ENCODE results near the gene SERPINE1. TPM values are rescaled to one million over a fixed set of nuclear protein-coding genes. Genes with fewer than 3 reads are reported as not detected.

Gene SERPINE1
- total and polyA plus RNA-seq, 2 of the 13 experiments (the other 11 are each of a cell fraction or from before 2014, with no cell fraction given), result 21.2 to 1,576 TPM

DNA sequence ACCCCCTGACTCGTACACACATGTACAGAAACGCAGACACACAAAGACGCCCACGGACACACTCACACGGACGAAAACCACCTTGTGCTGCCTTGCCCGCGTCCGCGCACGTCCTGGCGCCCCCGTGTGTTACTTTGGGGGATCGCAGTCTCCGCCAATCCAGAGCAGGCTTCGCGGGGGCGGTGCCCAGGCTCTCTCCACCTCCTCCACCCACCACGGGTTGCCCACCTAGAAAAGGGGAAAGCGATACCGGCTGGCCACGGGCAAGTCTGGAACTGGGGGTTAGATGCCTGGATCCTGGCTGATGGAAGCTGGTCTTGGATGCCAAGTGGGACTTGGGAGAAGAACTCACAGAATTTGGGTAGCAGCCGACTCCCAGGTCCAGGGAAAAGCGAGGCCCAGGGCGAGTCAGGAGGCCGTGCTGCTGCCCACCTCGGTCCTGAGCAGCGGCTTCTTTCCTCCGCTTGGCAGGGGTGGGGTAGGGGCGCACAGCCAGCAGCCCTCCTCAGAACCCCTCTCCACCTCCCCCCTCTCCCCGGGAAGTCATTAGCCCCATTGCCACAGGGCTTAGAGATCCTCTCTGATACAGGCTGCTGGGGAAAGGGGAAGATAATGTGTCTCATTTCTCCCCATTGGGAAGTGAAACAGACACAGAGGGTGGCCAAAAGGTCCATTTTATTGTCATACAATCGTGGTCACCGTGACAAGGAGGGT is 43.1 kb downstream of the SERPINE1 start (continued):
- 0 out of 2 replicates have a peak, but pooled peaks have one; percentile 16 for TF ChIP-seq ARID4A (CRISPR knock-in tag; IDR thresholded peaks at IDR 0.05; ENCODE audit: borderline replicate concordance)
- no peak for TF ChIP-seq CENPX (CRISPR knock-in tag; IDR thresholded peaks at IDR 0.05)

DNA sequence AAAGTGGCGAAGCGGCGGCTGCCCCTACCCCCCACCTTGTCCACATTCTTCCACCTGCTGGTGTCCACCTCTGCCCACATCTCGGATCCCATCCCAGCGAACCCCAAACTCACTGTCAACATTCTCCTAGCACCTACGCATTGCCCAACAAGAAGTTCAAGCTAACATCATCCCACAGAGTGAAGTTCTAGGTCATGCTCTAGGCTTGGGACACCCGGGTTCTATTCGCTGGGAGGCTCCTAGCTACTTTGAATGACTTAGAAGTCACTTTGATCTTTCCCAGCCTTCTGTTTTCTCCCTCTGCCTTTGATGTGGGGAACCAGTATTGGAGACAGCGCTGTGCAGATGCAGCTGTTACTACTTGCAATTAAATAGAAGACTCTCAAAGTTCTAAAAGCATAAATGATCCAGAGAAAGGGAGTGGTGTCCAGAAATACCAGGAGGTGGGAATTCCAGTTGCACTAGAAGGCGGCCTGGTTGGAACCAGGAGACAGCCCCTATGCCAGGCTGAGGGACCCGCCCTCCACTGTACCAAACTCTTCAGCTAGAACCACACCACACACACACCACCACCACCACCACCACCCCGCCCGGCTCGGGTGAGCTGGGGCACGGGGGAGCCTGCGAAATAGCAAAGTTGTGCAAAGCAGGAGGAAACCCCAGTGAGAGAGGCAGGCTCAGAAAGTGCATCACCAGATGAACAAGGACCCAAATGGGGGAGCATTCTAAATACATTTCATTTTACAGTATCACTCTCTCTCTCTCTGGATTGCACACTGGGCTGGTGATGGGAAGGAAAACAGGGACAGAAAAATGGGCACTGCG is 43.9 kb downstream of the SERPINE1 start:
- in situ Hi-C loops (cut with HindIII; ENCODE audit: extremely low pct_ligation_motif_present, low pct_unique_long_range_greater_than_20kb), result no loop called here

More for the DNA sequence above, 43.9 kb downstream of the SERPINE1 start:
- no peak overlapping the region for H3K4me3 ChIP-seq (replicated peaks in 1 of 3; ENCODE audit: insufficient read depth in 1 of 3, low read depth in 2 of 3, low read length in 3 of 3)
- no peak overlapping the region for H3K4me2 ChIP-seq (ENCODE audit: low read depth, low read length)
- FAIRE-seq (no peak), DNase-seq (ENCODE audit: low spot score) (no peak), ATAC-seq (no peak)
- no peak overlapping the region for H2AFZ ChIP-seq (ENCODE audit: low read length)
- WGBS (ENCODE audit: low lambda C conversion rate), result 4% methylated on average over 14 of the region's 17 CpGs
- H3K27ac ChIP-seq (ENCODE audit: extremely low read length, insufficient read depth, low read length), result no peak overlapping the region
- H4K20me1 ChIP-seq (ENCODE audit: insufficient read depth, low read length), result no peaks in the 10 kb centered on the region
- H3K79me2 ChIP-seq (ENCODE audit: insufficient read depth, low read length), result no peaks in the 10 kb centered on the region
- ChIA-PET CTCF (ENCODE audit: low intra/inter-chr PET ratio, low total read pairs) (interaction anchor here (1.4 to 2.7 kb wide), 3 partner anchors 21 to 76 kb away, joined by 4 to 14 read pairs (median 7); no protein-coding TSS in a partner anchor), POLR2A (no interaction called here)
- H3K36me3 ChIP-seq (replicated peaks in 1 of 2; ENCODE audit: control insufficient read depth in 1 of 2, insufficient read depth in 2 of 2, low read length in 2 of 2), result no peaks in the 10 kb centered on the region
- peaks cover 15 to 80% of the 10 kb centered on the region in 2 experiments for H3K27me3 ChIP-seq (ENCODE audit: control insufficient read depth in 1 of 2, insufficient read depth in 2 of 2, low read length in 2 of 2)
- H3K9me3 ChIP-seq (ENCODE audit: low read length), result no peaks in the 10 kb centered on the region
- no TSS peak for BruUV-seq (replicated peaks)
- H3K4me1 ChIP-seq (ENCODE audit: insufficient read depth, low read length), result peaks cover 51% of the 10 kb centered on the region
- intact Hi-C loops (cut with micrococcal nuclease; ENCODE audit: unreplicated experiment), result no loop called here
- H3K9ac ChIP-seq (ENCODE audit: insufficient read depth, low read depth, low read length), result no peak overlapping the region
- TF ChIP-seq AHDC1 (CRISPR knock-in tag; IDR thresholded peaks at IDR 0.05; ENCODE audit: borderline replicate concordance), result no peak
- TF ChIP-seq KAT2B (IDR thresholded peaks at IDR 0.05; ENCODE audit: borderline replicate concordance, low read depth, low read length), result no peak
- TF ChIP-seq NR2F2 (IDR thresholded peaks at IDR 0.05; ENCODE audit: borderline replicate concordance, low read depth), result no peak
- no peak for TF ChIP-seq SMC3 (IDR thresholded peaks at IDR 0.05; ENCODE audit: low read length)
- TF ChIP-seq ZNF660 (CRISPR knock-in tag; IDR thresholded peaks at IDR 0.05; ENCODE audit: borderline replicate concordance, low read depth), result no peak
- TF ChIP-seq ZNF101 (CRISPR knock-in tag; IDR thresholded peaks at IDR 0.05; ENCODE audit: borderline replicate concordance, low read depth), result no peak
- TF ChIP-seq FIP1L1 (IDR thresholded peaks at IDR 0.05; ENCODE audit: borderline replicate concordance, insufficient read depth, low read depth, low read length), result no peak

Data from HepG2 (cell line).